H1 (cell line): Measurements from ENCODE around the gene TP63. TPM values are rescaled to one million over a fixed set of nuclear protein-coding genes. Genes with fewer than 3 reads are reported as not detected.

Experiments
- CTCF ChIA-PET: fragments of 300-600 bp; sonication (Branson Sonifier 250); formaldehyde crosslinking; loops from one replicate; lab custom pipeline; 2021; ENCODE audit not compliant: partially characterized antibody; lab: Charles Lee
- POLR2A ChIA-PET: fragments of 300-600 bp; sonication (Branson Sonifier 250); formaldehyde crosslinking; loops from one replicate; lab custom pipeline; 2021; ENCODE audit warnings: inconsistent platforms; ENCODE audit not compliant: partially characterized antibody; lab: Charles Lee
- DNase-seq, 2 experiments: peaks; one replicate each; pipeline versions ENCODE4 v3.0.0 to v3.0.0-alpha.2; 2010 to 2022; ENCODE audit warnings: low spot score in 2 of 2, low read depth in 1 of 2, mixed read lengths in 1 of 2
- FAIRE-seq: peaks from 2 replicates; lab custom pipeline; 2011; peaks lifted over from hg19 to GRCh38; lab: Jason Lieb, UNC
- H2AFZ ChIP-seq: 2 replicates; pipeline ENCODE4 v1.8.1; 2012; ENCODE audit warnings: low read length, inconsistent platforms
- H2AK5ac ChIP-seq: 2 replicates; pipeline ENCODE4 v1.6.1; 2013; ENCODE audit warnings: low read depth, low read length
- H2BK120ac ChIP-seq: replicated peaks from 2 replicates; pipeline ENCODE3; 2013; ENCODE audit warnings: low read depth, low read length, inconsistent platforms
- H2BK12ac ChIP-seq: 2 replicates; pipeline ENCODE4 v1.6.1; 2013; ENCODE audit warnings: low read depth, low read length
- H2BK15ac ChIP-seq: 2 replicates; pipeline ENCODE4 v1.6.1; 2013; ENCODE audit warnings: low read length
- H2BK20ac ChIP-seq: 2 replicates; pipeline ENCODE4 v1.6.1; 2013; ENCODE audit warnings: low read length
- H2BK5ac ChIP-seq: 2 replicates; pipeline ENCODE4 v1.6.1; 2013; ENCODE audit warnings: low read depth, low read length
- H3K14ac ChIP-seq: 2 replicates; pipeline ENCODE4 v1.6.1; 2013; ENCODE audit warnings: inconsistent platforms; ENCODE audit not compliant: insufficient read length
- H3K18ac ChIP-seq: 2 replicates; pipeline ENCODE4 v1.6.1; 2013; ENCODE audit warnings: low read length; ENCODE audit errors: extremely low read depth
- H3K23ac ChIP-seq: 2 replicates; pipeline ENCODE4 v1.6.1; 2013; ENCODE audit warnings: inconsistent platforms; ENCODE audit not compliant: insufficient read length
- H3K23me2 ChIP-seq: 2 replicates; pipeline ENCODE4 v1.6.1; 2013; ENCODE audit warnings: low read depth, low read length
- H3K27ac ChIP-seq: 2 replicates; pipeline ENCODE4 v1.6.1; 2011; ENCODE audit warnings: low read depth, low read length, inconsistent platforms
- H3K27me3 ChIP-seq, 4 experiments: replicated peaks in 1 of 4; 1 replicate in 1 of 4; 2 replicates in 3 of 4; pipeline versions ENCODE4 v1.6.1 to v1.8.1; 2011 to 2013; ENCODE audit warnings: low read length in 3 of 4, mild to moderate bottlenecking in 3 of 4, inconsistent platforms in 2 of 4, mixed read lengths in 2 of 4, moderate library complexity in 1 of 4; ENCODE audit not compliant: control insufficient read depth in 3 of 4, insufficient read depth in 3 of 4; ENCODE audit errors: extremely low read depth in 1 of 4
- H3K36me3 ChIP-seq, 4 experiments: 2 replicates each; pipeline versions ENCODE4 v1.6.1 to v1.8.1; 2011 to 2013; ENCODE audit warnings: mild to moderate bottlenecking in 4 of 4, low read length in 3 of 4, moderate library complexity in 2 of 4, control low read depth in 1 of 4, inconsistent platforms in 1 of 4; ENCODE audit not compliant: insufficient read depth in 4 of 4, control insufficient read depth in 2 of 4
- H3K4ac ChIP-seq: replicated peaks from 2 replicates; pipeline ENCODE3; 2013; ENCODE audit warnings: low read length, low read depth, mixed read lengths, inconsistent platforms; ENCODE audit not compliant: insufficient read length
- H3K4me1 ChIP-seq, 4 experiments: replicated peaks in 1 of 4; 1 replicate in 1 of 4; 2 replicates in 3 of 4; pipeline versions ENCODE4 v1.6.1 to v1.8.1; 2011 to 2013; ENCODE audit warnings: low read length in 3 of 4, inconsistent platforms in 2 of 4, mixed read lengths in 1 of 4; ENCODE audit not compliant: insufficient read depth in 4 of 4, control insufficient read depth in 3 of 4
- H3K4me2 ChIP-seq, 2 experiments: 2 replicates each; pipeline versions ENCODE4 v1.6.1 to v1.8.1; 2011 to 2013; ENCODE audit warnings: low read depth in 2 of 2, low read length in 2 of 2, control low read depth in 1 of 2, inconsistent platforms in 1 of 2, mild to moderate bottlenecking in 1 of 2; ENCODE audit not compliant: insufficient read depth in 1 of 2
- H3K4me3 ChIP-seq, 4 experiments: fragments of 200-600, 300-600 bp in 1 of 4; sonication (generic), shearing (Covaris generic), sonication (Bioruptor Twin) in 1 of 4; 2 replicates each; pipeline versions ENCODE4 v1.5.1 to v1.8.1; 2011 to 2016; ENCODE audit warnings: low read length in 4 of 4, low read depth in 3 of 4, control low read depth in 2 of 4, inconsistent platforms in 2 of 4, mild to moderate bottlenecking in 2 of 4, mixed read lengths in 1 of 4, moderate library complexity in 1 of 4; ENCODE audit not compliant: insufficient read depth in 2 of 4; ENCODE audit errors: extremely low read depth in 1 of 4
- H3K56ac ChIP-seq: replicated peaks from 2 replicates; pipeline ENCODE3; 2013; ENCODE audit warnings: low read depth, mild to moderate bottlenecking, mixed read lengths, low read length, inconsistent platforms; ENCODE audit not compliant: insufficient read length
- H3K79me1 ChIP-seq: 2 replicates; pipeline ENCODE4 v1.6.1; 2013; ENCODE audit warnings: low read depth, low read length, control low read depth
- H3K79me2 ChIP-seq, 2 experiments: 2 replicates each; pipeline versions ENCODE4 v1.6.1 to v1.8.1; 2012 to 2013; ENCODE audit warnings: low read length in 2 of 2, mild to moderate bottlenecking in 2 of 2, inconsistent platforms in 1 of 2; ENCODE audit not compliant: insufficient read depth in 2 of 2, control insufficient read depth in 1 of 2
- H3K9ac ChIP-seq, 4 experiments: replicated peaks in 1 of 4; 1 replicate in 1 of 4; 2 replicates in 3 of 4; pipeline versions ENCODE4 v1.6.1 to v1.8.1; 2011 to 2013; ENCODE audit warnings: low read depth in 3 of 4, low read length in 3 of 4, control low read depth in 2 of 4, mild to moderate bottlenecking in 2 of 4, moderate library complexity in 2 of 4, inconsistent platforms in 1 of 4; ENCODE audit errors: extremely low read depth in 1 of 4
- H3K9me3 ChIP-seq, 2 experiments: 2 replicates each; pipeline versions ENCODE4 v1.6.1 to v1.8.1; 2012 to 2013; ENCODE audit warnings: mild to moderate bottlenecking in 2 of 2, moderate library complexity in 2 of 2, control low read depth in 1 of 2, inconsistent platforms in 1 of 2, low read depth in 1 of 2, low read length in 1 of 2, mixed read lengths in 1 of 2; ENCODE audit not compliant: insufficient read depth in 2 of 2
- H4K20me1 ChIP-seq, 2 experiments: replicated peaks in 1 of 2; 2 replicates each; pipeline versions ENCODE3 to v1.8.1; 2011 to 2013; ENCODE audit warnings: inconsistent platforms in 2 of 2, low read length in 2 of 2, mild to moderate bottlenecking in 1 of 2; ENCODE audit not compliant: insufficient read depth in 2 of 2, control insufficient read depth in 1 of 2
- H4K5ac ChIP-seq: 2 replicates; pipeline ENCODE4 v1.6.1; 2013; ENCODE audit warnings: low read length, low read depth, mixed read lengths, inconsistent platforms; ENCODE audit not compliant: insufficient read length
- H4K8ac ChIP-seq: 2 replicates; pipeline ENCODE4 v1.8.0; 2013; ENCODE audit warnings: mild to moderate bottlenecking, moderate library complexity, low read length, inconsistent platforms; ENCODE audit not compliant: insufficient read depth; ENCODE audit errors: extremely low read depth
- H4K91ac ChIP-seq: replicated peaks from 2 replicates; pipeline ENCODE3; 2013; ENCODE audit warnings: low read length, mixed read lengths, inconsistent platforms; ENCODE audit not compliant: insufficient read length
- BACH1 ChIP-seq: IDR thresholded peaks from 2 replicates; pipeline ENCODE4 v1.6.1; 2012; ENCODE audit warnings: low read length, improper control_type of control experiment
- CBX8 ChIP-seq: fragments of 300-800, 300-1000 bp; sonication (generic); IDR thresholded peaks from 2 replicates; pipeline ENCODE4 v1.7.1; 2016; ENCODE audit warnings: low read depth, low read length, borderline replicate concordance
- CEBPB ChIP-seq: IDR thresholded peaks from 2 replicates; pipeline ENCODE4 v1.6.1; 2012; ENCODE audit warnings: low read depth, low read length
- JUN ChIP-seq: IDR thresholded peaks from 2 replicates; pipeline ENCODE4 v1.6.1; 2011; ENCODE audit warnings: low read depth, mild to moderate bottlenecking, improper control_type of control experiment, low read length
- KDM5A ChIP-seq: fragments of 200-600 bp; IDR thresholded peaks from 2 replicates; pipeline ENCODE4 v1.7.1; 2012; ENCODE audit warnings: mild to moderate bottlenecking, low read length, inconsistent platforms, mixed read lengths
- SRF ChIP-seq: IDR thresholded peaks from 2 replicates; pipeline ENCODE4 v1.6.1; 2011; ENCODE audit warnings: mild to moderate bottlenecking, low read depth, low read length, moderate library complexity
- WGBS, 2 experiments: shearing (Covaris generic) in 1 of 2; methylation state at CpG; one replicate each; pipeline versions ENCODE4 v1.1.6 to v1.1.7; 2013 to 2015; ENCODE audit warnings: low lambda C conversion rate in 2 of 2, mixed read lengths in 2 of 2, inconsistent platforms in 1 of 2, low coverage in 1 of 2, missing lambda C conversion rate in 1 of 2; ENCODE audit not compliant: insufficient replicate concordance in 2 of 2, insufficient coverage in 1 of 2, insufficient read length in 1 of 2; ENCODE audit errors: extremely low coverage in 1 of 2, missing lambda C conversion rate in 1 of 2; 5-methylcytosine and 5-hydroxymethylcytosine counted together
- polyA plus RNA-seq, 7 experiments: library from polyadenylated mRNA; depleted of rRNA in 3 of 7; stranded (reverse) in 5 of 7; unstranded in 2 of 7; fragments of >200 nt in 5 of 7; fragments of 200-250 nt in 2 of 7; gene quantifications; 1 replicate in 5 of 7; 2 replicates in 1 of 7; 4 replicates in 1 of 7; pipeline versions ENCODE4 v1.2.1 to v1.2.3, GENCODE V29; 2011 to 2013; ENCODE audit warnings: missing spikeins in 2 of 7, mixed read lengths in 2 of 7
- total RNA-seq: library from RNA; stranded (reverse); fragmentation: NEBNext Ultra II Directional; extraction: Animal tissue kit (Norgen Biotek cat#: 25700); gene quantifications from 2 replicates; pipeline ENCODE4 v1.2.1, GENCODE V29; 2021
- TF ChIP-seq, protein P1 (sequence below): IDR thresholded peaks from 2 replicates; pipeline ENCODE4 v1.6.1; 2011; ENCODE audit warnings: low read length, improper control_type of control experiment

Gene TP63
- total and polyA plus RNA-seq, 2 of the 8 experiments (the other 6 are each of a cell fraction or from before 2014, with no cell fraction given): not detected

DNA sequence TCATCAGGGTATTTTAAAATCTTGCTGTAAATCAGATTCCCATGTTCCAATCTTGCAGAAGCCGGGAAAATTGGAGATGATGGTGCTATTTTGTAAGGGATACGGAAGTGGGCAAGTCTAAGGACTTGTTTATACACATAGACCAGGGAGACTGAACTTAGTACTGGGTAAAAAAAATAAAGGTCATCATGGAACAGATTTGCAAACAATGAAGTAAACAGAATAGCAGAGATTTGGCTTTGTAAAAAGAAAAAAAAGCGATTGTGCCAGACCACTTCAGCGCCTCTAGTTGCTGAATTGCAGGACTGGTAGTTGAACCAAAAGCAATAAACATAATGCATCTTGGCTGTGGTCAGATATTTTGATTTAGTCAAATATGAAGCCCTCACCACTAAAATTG lies 229.1 kb downstream of the TP63 start:
- Histone ChIP-seq H3K14ac (no peak overlapping the region), H3K79me1 (no peaks in the 10 kb centered on the region), H3K79me2 (no peaks in the 10 kb centered on the region), H2BK15ac (no peak overlapping the region), H4K8ac (no peak overlapping the region), H3K56ac (no peak overlapping the region), H3K18ac (no peak overlapping the region), H2AK5ac (no peak overlapping the region), H3K36me3 (no peaks in the 10 kb centered on the region), H2AFZ (no peak overlapping the region), H2BK12ac (no peak overlapping the region), H4K5ac (no peak overlapping the region), H3K27ac (no peak overlapping the region), H3K4ac (no peak overlapping the region), H3K4me2 (no peak overlapping the region), H3K4me3 (no peak overlapping the region), H3K9me3 (no peaks in the 10 kb centered on the region), H3K4me1 (no peaks in the 10 kb centered on the region), H2BK120ac (no peak overlapping the region), H2BK20ac (no peak overlapping the region), H4K20me1 (no peaks in the 10 kb centered on the region), H2BK5ac (no peak overlapping the region), H3K23me2 (no peaks in the 10 kb centered on the region), H3K23ac (no peak overlapping the region), H4K91ac (no peak overlapping the region), H3K9ac (no peak overlapping the region), H3K27me3 (no peaks in the 10 kb centered on the region)
- no peak for TF ChIP-seq SRF
- TF ChIP-seq KDM5A: no peak
- no peak for TF ChIP-seq CEBPB
- TF ChIP-seq CBX8: no peak
- no peak for TF ChIP-seq JUN
- no peak for TF ChIP-seq BACH1
- TF ChIP-seq, protein P1, sequence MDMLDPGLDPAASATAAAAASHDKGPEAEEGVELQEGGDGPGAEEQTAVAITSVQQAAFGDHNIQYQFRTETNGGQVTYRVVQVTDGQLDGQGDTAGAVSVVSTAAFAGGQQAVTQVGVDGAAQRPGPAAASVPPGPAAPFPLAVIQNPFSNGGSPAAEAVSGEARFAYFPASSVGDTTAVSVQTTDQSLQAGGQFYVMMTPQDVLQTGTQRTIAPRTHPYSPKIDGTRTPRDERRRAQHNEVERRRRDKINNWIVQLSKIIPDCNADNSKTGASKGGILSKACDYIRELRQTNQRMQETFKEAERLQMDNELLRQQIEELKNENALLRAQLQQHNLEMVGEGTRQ: no peak
- ChIA-PET CTCF (interaction anchor here (0.6 kb wide), 1 partner anchor 575 kb away, joined by 4 read pairs; no protein-coding TSS in a partner anchor), POLR2A (no interaction called here)
- WGBS, 2 experiments: 94% methylated on average over 4 of the region's 4 CpGs; no CpG with 5 or more reads in 1 of the 2 experiments
- DNase-seq (no peak), FAIRE-seq (no peak)
